ENCODE measurements around the gene ZNF580. TPM values are rescaled to one million over a fixed set of nuclear protein-coding genes. Genes with fewer than 3 reads are reported as not detected.

Gene ZNF580
- total and polyA plus RNA-seq, 10 of the 15 experiments (the other 5 are each of a cell fraction or from before 2014, with no cell fraction given): 2.3 to 31.8 (median 10.0) TPM

- Histone ChIP-seq H3K4me3 (no peak overlapping the region), H3K4me2 (ENCODE audit: control insufficient read depth, insufficient read depth) (no peak overlapping the region), H3K27ac (ENCODE audit: control insufficient read depth, insufficient read depth) (no peak overlapping the region), H3K27me3 (replicated peaks in 1 of 2; ENCODE audit: control insufficient read depth in 2 of 2, insufficient read depth in 2 of 2, low read length in 1 of 2) (no peaks in the 10 kb centered on the region), H2AFZ (ENCODE audit: control insufficient read depth, low read depth, low read length) (no peak overlapping the region), H3K9me3 (replicated peaks; ENCODE audit: control insufficient read depth, insufficient read depth, low read length) (peaks cover 2% of the 10 kb centered on the region; the same call in 2 of the 3 replicates), H4K20me1 (ENCODE audit: control insufficient read depth, insufficient read depth) (no peaks in the 10 kb centered on the region), H3K4me1 (ENCODE audit: control insufficient read depth, insufficient read depth, low read length) (peaks cover 4% of the 10 kb centered on the region; the same call in 1 of the 2 replicates), H3K79me2 (ENCODE audit: control insufficient read depth, insufficient read depth, low read length) (peaks cover 9% of the 10 kb centered on the region), H3K9ac (ENCODE audit: control insufficient read depth, insufficient read depth, low read length) (no peak overlapping the region), H3K36me3 (ENCODE audit: control insufficient read depth in 2 of 2, insufficient read depth in 2 of 2, low read length in 1 of 2) (peaks cover 0 to 8% of the 10 kb centered on the region in 2 experiments; a peak in 1 of 4 replicates)
- ATAC-seq: no peak
- RAD21 ChIA-PET (ENCODE audit: unreplicated experiment): no interaction called here
- intact Hi-C loops (cut with micrococcal nuclease; ENCODE audit: unreplicated experiment): no loop called here
- POLR2A ChIA-PET: no interaction called here
- in situ Hi-C loops (cut with MboI): no loop called here
- no TSS peak for BruUV-seq (replicated peaks)
- CTCF ChIA-PET: no interaction called here
- WGBS (ENCODE audit: insufficient coverage, insufficient replicate concordance, low lambda C conversion rate, missing lambda C conversion rate): 100% methylated on average over 3 of the region's 3 CpGs
- SMC1A ChIA-PET (ENCODE audit: uncharacterized antibody, unreplicated experiment): interaction anchor here (1.3 kb wide), 1 partner anchor 9 kb away, joined by 3 read pairs; no protein-coding TSS in a partner anchor
- FAIRE-seq: no peak
- no peak for DNase-seq (ENCODE audit: low read depth, low spot score)
- TF ChIP-seq SKIL (IDR thresholded peaks at IDR 0.05; ENCODE audit: low read depth, poor library complexity, severe bottlenecking) (no peak), TAF1 (IDR thresholded peaks at IDR 0.05; ENCODE audit: borderline replicate concordance, low read depth, low read length) (no peak), GATAD2B (conservative IDR thresholded peaks at IDR 0.05; ENCODE audit: low read depth) (no peak), NFYA (IDR thresholded peaks at IDR 0.05; ENCODE audit: borderline replicate concordance, low read depth, low read length) (no peak), HDAC6 (IDR thresholded peaks at IDR 0.05; ENCODE audit: unreplicated experiment) (no peak), BACH1 (IDR thresholded peaks at IDR 0.05; ENCODE audit: borderline replicate concordance) (no peak), PRDM15 (CRISPR knock-in tag; IDR thresholded peaks at IDR 0.05) (no peak), USF2 (IDR thresholded peaks at IDR 0.05; ENCODE audit: borderline replicate concordance, low read depth, low read length) (no peak), ZNF384 (IDR thresholded peaks at IDR 0.05; ENCODE audit: borderline replicate concordance, low read depth, low read length) (no peak), PML (IDR thresholded peaks at IDR 0.05; ENCODE audit: low read length) (no peak)
These were observed 44.5 kb upstream of the ZNF580 start for GRCh38 chr19:55596304-55596703.
